ENCODE data around the gene TMPRSS11B.
A peak's percentile ranks its signal among the peaks of the same experiment; 100 is the strongest.
"Not testable (repeated sequence)": the region's sequence is repeated elsewhere in the genome, so short reads cannot be mapped to it uniquely, and the experiment has no call there.

TMPRSS11B gene

GRCh38 chr4:68245594-68245993 lies at the start of gene TMPRSS11B:
TMPRSS11B (minus strand) TSS chr4:68245694; CDS start chr4:68245558, 136 bp downstream.
- FAIRE-seq, result no peak

GRCh38 chr4:68291256-68291655 lies 45.8 kb upstream of the TMPRSS11B start:
- FAIRE-seq, result no peak

- FAIRE-seq, result no peak
Measured at GRCh38 chr4:68288393-68288740, 42.9 kb upstream of the TMPRSS11B start.

GRCh38 chr4:68287704-68288392 lies 42.4 kb upstream of the TMPRSS11B start:
- no peak for FAIRE-seq

GRCh38 chr4:68283714-68284113 lies 38.2 kb upstream of the TMPRSS11B start:
- FAIRE-seq, result no peak

GRCh38 chr4:68283095-68283494 lies 37.6 kb upstream of the TMPRSS11B start:
- no peak for FAIRE-seq

- not testable (repeated sequence) for FAIRE-seq
Measured at GRCh38 chr4:68281796-68282740, 36.6 kb upstream of the TMPRSS11B start.

- FAIRE-seq, result no peak
Measured at GRCh38 chr4:68278029-68278428, 32.5 kb upstream of the TMPRSS11B start.

- FAIRE-seq, result no peak
Measured at GRCh38 chr4:68277627-68278026, 32.1 kb upstream of the TMPRSS11B start.

- no peak for FAIRE-seq
Measured at GRCh38 chr4:68272860-68273259, 27.4 kb upstream of the TMPRSS11B start.

- FAIRE-seq, result no peak
Measured at GRCh38 chr4:68272380-68272779, 26.9 kb upstream of the TMPRSS11B start.

GRCh38 chr4:68271851-68272357 lies 26.4 kb upstream of the TMPRSS11B start:
- FAIRE-seq, result peak; percentile 96

- FAIRE-seq, result no peak
Measured at GRCh38 chr4:68267433-68267944, 22.0 kb upstream of the TMPRSS11B start.

GRCh38 chr4:68264875-68265565 lies 19.5 kb upstream of the TMPRSS11B start:
- no peak for FAIRE-seq

- no peak for FAIRE-seq
Measured at GRCh38 chr4:68259191-68259590, 13.7 kb upstream of the TMPRSS11B start.

GRCh38 chr4:68257719-68258118 lies 12.2 kb upstream of the TMPRSS11B start:
- no peak for FAIRE-seq

- FAIRE-seq, result no peak
Measured at GRCh38 chr4:68256284-68256683, 10.8 kb upstream of the TMPRSS11B start.

- no peak for FAIRE-seq
Measured at GRCh38 chr4:68250151-68250930, 4.8 kb upstream of the TMPRSS11B start.

- FAIRE-seq, result no peak
Measured at GRCh38 chr4:68249434-68249833, 3.9 kb upstream of the TMPRSS11B start.

- FAIRE-seq, result no peak
Measured at GRCh38 chr4:68240620-68241019, 4.9 kb downstream of the TMPRSS11B start.

- no peak for FAIRE-seq
Measured at GRCh38 chr4:68228568-68228967, 16.9 kb downstream of the TMPRSS11B start.

GRCh38 chr4:68218044-68218443 lies 27.4 kb downstream of the TMPRSS11B start:
- no peak for FAIRE-seq

Data from endometrium (tissue), 2 donors.